ENCODE results near the gene TESPA1.

DNA sequence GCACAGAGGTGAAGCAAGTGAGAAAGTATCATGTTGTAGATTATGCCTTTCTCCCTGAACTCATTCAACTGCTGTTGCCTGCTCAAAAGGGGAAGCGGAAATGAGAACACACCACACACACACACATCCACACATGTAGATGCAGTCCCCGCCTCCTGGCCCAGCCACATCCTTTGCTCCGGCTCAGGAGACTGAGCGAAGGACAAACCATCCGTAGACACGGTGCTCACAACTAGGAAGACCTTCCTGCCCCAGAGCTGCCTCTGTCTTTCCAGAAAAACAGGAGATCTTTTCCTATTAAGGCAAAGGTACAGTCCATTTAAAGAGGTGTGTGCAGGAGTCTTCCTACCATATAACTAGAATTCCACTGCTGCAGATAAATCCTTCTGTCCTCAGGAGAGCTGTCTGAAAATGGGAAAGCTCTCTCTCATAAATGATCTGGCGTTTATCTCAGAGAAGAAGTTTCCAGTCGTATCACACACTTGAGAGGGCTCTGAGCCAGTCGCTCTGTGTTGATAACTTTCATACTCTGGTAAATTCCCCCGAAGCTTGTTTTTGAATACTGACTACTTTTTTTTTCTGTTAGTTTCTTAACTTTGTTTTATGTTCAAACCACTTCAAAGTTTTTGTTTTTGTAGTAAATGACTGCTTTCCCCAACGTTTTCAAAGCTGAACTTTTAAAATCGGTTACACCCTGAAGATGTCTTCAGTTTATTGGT is at the start of gene TESPA1:
- TF ChIP-seq, protein P1, sequence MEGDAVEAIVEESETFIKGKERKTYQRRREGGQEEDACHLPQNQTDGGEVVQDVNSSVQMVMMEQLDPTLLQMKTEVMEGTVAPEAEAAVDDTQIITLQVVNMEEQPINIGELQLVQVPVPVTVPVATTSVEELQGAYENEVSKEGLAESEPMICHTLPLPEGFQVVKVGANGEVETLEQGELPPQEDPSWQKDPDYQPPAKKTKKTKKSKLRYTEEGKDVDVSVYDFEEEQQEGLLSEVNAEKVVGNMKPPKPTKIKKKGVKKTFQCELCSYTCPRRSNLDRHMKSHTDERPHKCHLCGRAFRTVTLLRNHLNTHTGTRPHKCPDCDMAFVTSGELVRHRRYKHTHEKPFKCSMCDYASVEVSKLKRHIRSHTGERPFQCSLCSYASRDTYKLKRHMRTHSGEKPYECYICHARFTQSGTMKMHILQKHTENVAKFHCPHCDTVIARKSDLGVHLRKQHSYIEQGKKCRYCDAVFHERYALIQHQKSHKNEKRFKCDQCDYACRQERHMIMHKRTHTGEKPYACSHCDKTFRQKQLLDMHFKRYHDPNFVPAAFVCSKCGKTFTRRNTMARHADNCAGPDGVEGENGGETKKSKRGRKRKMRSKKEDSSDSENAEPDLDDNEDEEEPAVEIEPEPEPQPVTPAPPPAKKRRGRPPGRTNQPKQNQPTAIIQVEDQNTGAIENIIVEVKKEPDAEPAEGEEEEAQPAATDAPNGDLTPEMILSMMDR (conservative IDR thresholded peaks at IDR 0.05; ENCODE audit: low read depth, low read length): no peak
- no peak for TF ChIP-seq EZH2 (IDR thresholded peaks at IDR 0.05; ENCODE audit: low read length, unreplicated experiment)
- TF ChIP-seq EZH2phosphoT487 (IDR thresholded peaks at IDR 0.05; ENCODE audit: borderline replicate concordance, low read length): no peak
